OCI-LY3 (cell line): ENCODE measurements around the gene CCDC194.

Source experiments
- EZH2phosphoT487 ChIP-seq: fragments of 200-600 bp; shearing (Covaris generic); IDR thresholded peaks from 2 replicates; pipeline ENCODE4 v1.6.1; 2018; ENCODE audit warnings: antibody characterized with exemption, mixed run types, low read depth
- TF ChIP-seq, protein P1 (sequence below): fragments of 200-600, 300-600 bp; sonication (generic); IDR thresholded peaks from 2 replicates; pipeline ENCODE4 v1.5.1; 2014; ENCODE audit warnings: antibody characterized with exemption, low read length, low read depth

DNA sequence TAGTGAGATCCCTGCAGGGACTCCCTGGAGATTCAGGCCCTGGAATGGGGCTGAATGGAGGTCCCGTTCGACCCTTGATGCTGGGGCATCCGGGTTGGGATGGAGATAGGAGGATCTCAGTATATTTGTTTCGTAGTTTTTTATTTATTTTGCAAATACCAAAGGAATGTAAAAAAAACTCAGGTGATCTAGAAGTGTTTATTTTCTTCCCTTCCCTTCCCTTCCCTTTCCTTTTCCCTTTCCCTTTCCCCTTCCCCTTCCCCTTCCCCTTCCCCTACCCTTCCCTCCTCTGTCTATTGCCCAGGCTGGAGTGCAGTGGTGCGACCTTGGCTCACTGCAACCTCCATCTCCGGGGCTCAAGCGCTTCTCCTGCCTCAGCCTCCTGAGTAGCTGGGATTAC is 52.2 kb downstream of the CCDC194 start:
- TF ChIP-seq, protein P1, sequence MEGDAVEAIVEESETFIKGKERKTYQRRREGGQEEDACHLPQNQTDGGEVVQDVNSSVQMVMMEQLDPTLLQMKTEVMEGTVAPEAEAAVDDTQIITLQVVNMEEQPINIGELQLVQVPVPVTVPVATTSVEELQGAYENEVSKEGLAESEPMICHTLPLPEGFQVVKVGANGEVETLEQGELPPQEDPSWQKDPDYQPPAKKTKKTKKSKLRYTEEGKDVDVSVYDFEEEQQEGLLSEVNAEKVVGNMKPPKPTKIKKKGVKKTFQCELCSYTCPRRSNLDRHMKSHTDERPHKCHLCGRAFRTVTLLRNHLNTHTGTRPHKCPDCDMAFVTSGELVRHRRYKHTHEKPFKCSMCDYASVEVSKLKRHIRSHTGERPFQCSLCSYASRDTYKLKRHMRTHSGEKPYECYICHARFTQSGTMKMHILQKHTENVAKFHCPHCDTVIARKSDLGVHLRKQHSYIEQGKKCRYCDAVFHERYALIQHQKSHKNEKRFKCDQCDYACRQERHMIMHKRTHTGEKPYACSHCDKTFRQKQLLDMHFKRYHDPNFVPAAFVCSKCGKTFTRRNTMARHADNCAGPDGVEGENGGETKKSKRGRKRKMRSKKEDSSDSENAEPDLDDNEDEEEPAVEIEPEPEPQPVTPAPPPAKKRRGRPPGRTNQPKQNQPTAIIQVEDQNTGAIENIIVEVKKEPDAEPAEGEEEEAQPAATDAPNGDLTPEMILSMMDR: no peak
- no peak for TF ChIP-seq EZH2phosphoT487
